ENCODE results near the gene DPP6. TPM values are rescaled to one million over a fixed set of nuclear protein-coding genes. Genes with fewer than 3 reads are reported as not detected.

DPP6 gene
- total and polyA plus RNA-seq, 2 of the 8 experiments (the other 6 are each of a cell fraction or from before 2014, with no cell fraction given), result 4.7 to 6.8 TPM

GRCh38 chr7:154591544-154591943 lies 539.3 kb downstream of the DPP6 start:
- H3K9ac ChIP-seq (replicated peaks in 1 of 4; ENCODE audit: extremely low read depth in 1 of 4, low read depth in 3 of 4, low read length in 3 of 4), result no peak overlapping the region
- no peaks in the 10 kb centered on the region for H3K79me1 ChIP-seq (ENCODE audit: low read depth, low read length)
- no peak overlapping the region for H2BK15ac ChIP-seq (ENCODE audit: low read length)
- H3K14ac ChIP-seq (ENCODE audit: insufficient read length), result no peak overlapping the region
- H2BK12ac ChIP-seq (ENCODE audit: low read depth, low read length), result no peak overlapping the region
- peaks cover 0 to 2% (median 0%) of the 10 kb centered on the region in 4 experiments; a peak in 1 of 7 replicates for H3K4me1 ChIP-seq (replicated peaks in 1 of 4; ENCODE audit: control insufficient read depth in 3 of 4, insufficient read depth in 4 of 4, low read length in 3 of 4)
- H3K4ac ChIP-seq (replicated peaks; ENCODE audit: insufficient read length, low read depth, low read length), result no peak overlapping the region
- H3K36me3 ChIP-seq (ENCODE audit: control insufficient read depth in 2 of 4, insufficient read depth in 4 of 4, low read length in 3 of 4), result no peaks in the 10 kb centered on the region
- H4K5ac ChIP-seq (ENCODE audit: insufficient read length, low read depth, low read length), result no peak overlapping the region
- no peak overlapping the region for H4K8ac ChIP-seq (ENCODE audit: extremely low read depth, insufficient read depth, low read length)
- CTCF ChIA-PET (ENCODE audit: partially characterized antibody), result no interaction called here
- no peak overlapping the region for H3K23ac ChIP-seq (ENCODE audit: insufficient read length)
- H3K4me3 ChIP-seq (ENCODE audit: extremely low read depth in 1 of 4, insufficient read depth in 2 of 4, low read depth in 3 of 4, low read length in 4 of 4), result no peak overlapping the region
- no peak for DNase-seq (ENCODE audit: low read depth in 1 of 2, low spot score in 2 of 2)
- H3K23me2 ChIP-seq (ENCODE audit: low read depth, low read length), result no peaks in the 10 kb centered on the region
- H3K56ac ChIP-seq (replicated peaks; ENCODE audit: insufficient read length, low read depth, low read length), result no peak overlapping the region
- H3K79me2 ChIP-seq (ENCODE audit: control insufficient read depth in 1 of 2, insufficient read depth in 2 of 2, low read length in 2 of 2), result no peaks in the 10 kb centered on the region
- no peaks in the 10 kb centered on the region for H3K9me3 ChIP-seq (ENCODE audit: insufficient read depth in 2 of 2, low read depth in 1 of 2, low read length in 1 of 2)
- no peak overlapping the region for H3K18ac ChIP-seq (ENCODE audit: extremely low read depth, low read length)
- H2BK5ac ChIP-seq (ENCODE audit: low read depth, low read length), result no peak overlapping the region
- no peak overlapping the region for H2AK5ac ChIP-seq (ENCODE audit: low read depth, low read length)
- no peak for FAIRE-seq
- no peak overlapping the region for H2AFZ ChIP-seq (ENCODE audit: low read length)
- no peak overlapping the region for H3K27ac ChIP-seq (ENCODE audit: low read depth, low read length)
- no peaks in the 10 kb centered on the region for H4K20me1 ChIP-seq (replicated peaks in 1 of 2; ENCODE audit: control insufficient read depth in 1 of 2, insufficient read depth in 2 of 2, low read length in 2 of 2)
- POLR2A ChIA-PET (ENCODE audit: partially characterized antibody), result no interaction called here
- TF ChIP-seq PHF8 (conservative IDR thresholded peaks at IDR 0.05; ENCODE audit: low read depth, low read length) (no peak), CEBPB (IDR thresholded peaks at IDR 0.05; ENCODE audit: low read depth, low read length) (no peak), RNF2 (IDR thresholded peaks at IDR 0.05; ENCODE audit: borderline replicate concordance, low read depth, low read length, missing control alignments, poor library complexity, severe bottlenecking) (no peak), HDAC6 (IDR thresholded peaks at IDR 0.05; ENCODE audit: low read depth, low read length) (no peak)
- TF ChIP-seq, protein P1, sequence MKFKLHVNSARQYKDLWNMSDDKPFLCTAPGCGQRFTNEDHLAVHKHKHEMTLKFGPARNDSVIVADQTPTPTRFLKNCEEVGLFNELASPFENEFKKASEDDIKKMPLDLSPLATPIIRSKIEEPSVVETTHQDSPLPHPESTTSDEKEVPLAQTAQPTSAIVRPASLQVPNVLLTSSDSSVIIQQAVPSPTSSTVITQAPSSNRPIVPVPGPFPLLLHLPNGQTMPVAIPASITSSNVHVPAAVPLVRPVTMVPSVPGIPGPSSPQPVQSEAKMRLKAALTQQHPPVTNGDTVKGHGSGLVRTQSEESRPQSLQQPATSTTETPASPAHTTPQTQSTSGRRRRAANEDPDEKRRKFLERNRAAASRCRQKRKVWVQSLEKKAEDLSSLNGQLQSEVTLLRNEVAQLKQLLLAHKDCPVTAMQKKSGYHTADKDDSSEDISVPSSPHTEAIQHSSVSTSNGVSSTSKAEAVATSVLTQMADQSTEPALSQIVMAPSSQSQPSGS (IDR thresholded peaks at IDR 0.05; ENCODE audit: low read length), result no peak
- H4K91ac ChIP-seq (replicated peaks; ENCODE audit: insufficient read length, low read length), result no peak overlapping the region
- no peak overlapping the region for H2BK120ac ChIP-seq (replicated peaks; ENCODE audit: low read depth, low read length)
- no peak overlapping the region for H3K4me2 ChIP-seq (ENCODE audit: insufficient read depth in 1 of 2, low read depth in 2 of 2, low read length in 2 of 2)
- H3K27me3 ChIP-seq (replicated peaks in 1 of 4; ENCODE audit: control insufficient read depth in 3 of 4, extremely low read depth in 1 of 4, insufficient read depth in 3 of 4, low read length in 3 of 4), result no peaks in the 10 kb centered on the region
- WGBS, 2 experiments (ENCODE audit: extremely low coverage in 1 of 2, insufficient coverage in 1 of 2, insufficient read length in 1 of 2, insufficient replicate concordance in 2 of 2, low coverage in 1 of 2, low lambda C conversion rate in 2 of 2, missing lambda C conversion rate in 1 of 2), result 98% methylated on average over 6 of the region's 6 CpGs; no CpG with 5 or more reads in 1 of the 2 experiments
- H2BK20ac ChIP-seq (ENCODE audit: low read length), result no peak overlapping the region
